IMR-90 (cell line): ENCODE data around the gene RETREG1.

Experiments used
- POLR2A ChIP-seq: IDR thresholded peaks from 2 replicates; pipeline ENCODE4 v1.6.1; 2012; ENCODE audit warnings: mild to moderate bottlenecking, low read depth, low read length
- RAD21 ChIP-seq: IDR thresholded peaks from 2 replicates; pipeline ENCODE4 v1.6.1; 2012; ENCODE audit warnings: low read length, improper control_type of control experiment
- RCOR1 ChIP-seq: IDR thresholded peaks from 2 replicates; pipeline ENCODE4 v1.6.1; 2012; ENCODE audit warnings: mild to moderate bottlenecking, low read length, improper control_type of control experiment; ENCODE audit not compliant: insufficient replicate concordance
- RFX5 ChIP-seq: IDR thresholded peaks from 2 replicates; pipeline ENCODE4 v1.8.0; 2012; ENCODE audit warnings: low read depth, mild to moderate bottlenecking, low read length, moderate library complexity
- TF ChIP-seq, protein P1 (sequence below): conservative IDR thresholded peaks from 2 replicates; pipeline ENCODE4 v1.5.1; 2012; ENCODE audit warnings: mild to moderate bottlenecking, low read depth, low read length, improper control_type of control experiment
- TF ChIP-seq, protein P2 (sequence below): fragments of 150-350 bp; IDR thresholded peaks from 2 replicates; pipeline ENCODE4 v1.6.1; 2016; ENCODE audit warnings: low read depth, mild to moderate bottlenecking, low read length, moderate library complexity, borderline replicate concordance

DNA sequence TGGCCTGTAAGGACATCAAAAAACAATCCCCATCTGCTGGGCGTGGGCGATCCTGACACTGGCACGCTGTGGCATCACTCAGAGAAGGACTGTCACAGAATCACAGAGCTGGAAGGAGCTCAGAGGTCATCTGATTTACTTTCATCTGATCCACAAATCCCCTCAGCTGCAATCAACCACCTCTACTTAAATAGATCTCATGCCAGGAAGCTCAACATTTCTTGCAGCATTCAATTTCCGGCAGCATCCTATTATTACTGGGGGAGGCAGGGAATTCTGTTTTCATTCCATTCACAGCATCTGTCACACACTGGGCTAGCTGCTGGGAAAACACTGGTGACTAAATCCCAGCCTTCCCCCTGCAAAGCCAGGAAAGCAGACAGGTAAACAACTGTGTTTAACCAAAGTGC lies 38.3 kb downstream of the RETREG1 start:
- TF ChIP-seq RFX5 (no peak), RCOR1 (no peak), RAD21 (no peak), POLR2A (no peak)
- TF ChIP-seq, protein P1, sequence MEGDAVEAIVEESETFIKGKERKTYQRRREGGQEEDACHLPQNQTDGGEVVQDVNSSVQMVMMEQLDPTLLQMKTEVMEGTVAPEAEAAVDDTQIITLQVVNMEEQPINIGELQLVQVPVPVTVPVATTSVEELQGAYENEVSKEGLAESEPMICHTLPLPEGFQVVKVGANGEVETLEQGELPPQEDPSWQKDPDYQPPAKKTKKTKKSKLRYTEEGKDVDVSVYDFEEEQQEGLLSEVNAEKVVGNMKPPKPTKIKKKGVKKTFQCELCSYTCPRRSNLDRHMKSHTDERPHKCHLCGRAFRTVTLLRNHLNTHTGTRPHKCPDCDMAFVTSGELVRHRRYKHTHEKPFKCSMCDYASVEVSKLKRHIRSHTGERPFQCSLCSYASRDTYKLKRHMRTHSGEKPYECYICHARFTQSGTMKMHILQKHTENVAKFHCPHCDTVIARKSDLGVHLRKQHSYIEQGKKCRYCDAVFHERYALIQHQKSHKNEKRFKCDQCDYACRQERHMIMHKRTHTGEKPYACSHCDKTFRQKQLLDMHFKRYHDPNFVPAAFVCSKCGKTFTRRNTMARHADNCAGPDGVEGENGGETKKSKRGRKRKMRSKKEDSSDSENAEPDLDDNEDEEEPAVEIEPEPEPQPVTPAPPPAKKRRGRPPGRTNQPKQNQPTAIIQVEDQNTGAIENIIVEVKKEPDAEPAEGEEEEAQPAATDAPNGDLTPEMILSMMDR, result no peak
- TF ChIP-seq, protein P2, sequence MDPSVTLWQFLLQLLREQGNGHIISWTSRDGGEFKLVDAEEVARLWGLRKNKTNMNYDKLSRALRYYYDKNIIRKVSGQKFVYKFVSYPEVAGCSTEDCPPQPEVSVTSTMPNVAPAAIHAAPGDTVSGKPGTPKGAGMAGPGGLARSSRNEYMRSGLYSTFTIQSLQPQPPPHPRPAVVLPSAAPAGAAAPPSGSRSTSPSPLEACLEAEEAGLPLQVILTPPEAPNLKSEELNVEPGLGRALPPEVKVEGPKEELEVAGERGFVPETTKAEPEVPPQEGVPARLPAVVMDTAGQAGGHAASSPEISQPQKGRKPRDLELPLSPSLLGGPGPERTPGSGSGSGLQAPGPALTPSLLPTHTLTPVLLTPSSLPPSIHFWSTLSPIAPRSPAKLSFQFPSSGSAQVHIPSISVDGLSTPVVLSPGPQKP, result no peak
